GM12878 (cell line): ENCODE data around the gene SEL1L3. TPM values are rescaled to one million over a fixed set of nuclear protein-coding genes. Genes with fewer than 3 reads are reported as not detected.
A peak's percentile ranks its signal among the peaks of the same experiment; 100 is the strongest.

Experiments
- ATAC-seq: fragments of 200-7000 bp; cut with Tn5 transposase; 3 replicates; pipeline ENCODE4 v1.9.1; 2020; ENCODE audit warnings: mild to moderate bottlenecking, moderate library complexity
- BruUV-seq: library from RNA; stranded (reverse); fragments of 400-500 nt; replicated peaks from 2 replicates; lab custom pipeline; 2021; lab: Mats Ljungman, UMichigan
- CTCF ChIA-PET: fragments of 300-600 bp; sonication (Branson Sonifier 250); formaldehyde crosslinking; extraction: SDS; loops from one replicate; lab custom pipeline; 2021; ENCODE audit warnings: inconsistent platforms; lab: Yijun Ruan, JAX
- POLR2A ChIA-PET: fragments of 350-600 bp; formaldehyde crosslinking; extraction: SDS; loops from one replicate; lab custom pipeline; 2021; ENCODE audit warnings: inconsistent platforms; lab: Charles Lee
- RAD21 ChIA-PET: fragments of 300-600 bp; sonication (Branson Sonifier 250); formaldehyde crosslinking; loops from one replicate; lab custom pipeline; 2023; ENCODE audit warnings: antibody characterized with exemption; ENCODE audit not compliant: unreplicated experiment; lab: Charles Lee
- SMC1A ChIA-PET: fragments of 300-600 bp; sonication (Branson Sonifier 250); formaldehyde crosslinking; loops from one replicate; lab custom pipeline; 2023; ENCODE audit not compliant: unreplicated experiment, uncharacterized antibody; lab: Charles Lee
- DNase-seq: peaks from one replicate; pipeline ENCODE4 v3.0.0-alpha.2; 2011; ENCODE audit warnings: low read depth, low spot score
- FAIRE-seq: peaks from 3 replicates; lab custom pipeline; 2011; peaks lifted over from hg19 to GRCh38; lab: Jason Lieb, UNC
- H2AFZ ChIP-seq: 2 replicates; pipeline ENCODE4 v1.6.0; 2011; ENCODE audit warnings: low read depth, low read length, control low read depth; ENCODE audit not compliant: control insufficient read depth
- H3K27ac ChIP-seq: 2 replicates; pipeline ENCODE4 v1.5.1; 2011; ENCODE audit warnings: control low read depth; ENCODE audit not compliant: control insufficient read depth, insufficient read depth
- H3K27me3 ChIP-seq, 2 experiments: replicated peaks in 1 of 2; 2 replicates each; pipeline versions ENCODE4 v1.6.0 to v1.6.1; 2011; ENCODE audit warnings: low read length in 1 of 2; ENCODE audit not compliant: control insufficient read depth in 2 of 2, insufficient read depth in 2 of 2
- H3K36me3 ChIP-seq, 2 experiments: 2 replicates each; pipeline ENCODE4 v1.5.1; 2011; ENCODE audit warnings: low read length in 1 of 2; ENCODE audit not compliant: control insufficient read depth in 2 of 2, insufficient read depth in 2 of 2
- H3K4me1 ChIP-seq: 2 replicates; pipeline ENCODE4 v1.6.1; 2011; ENCODE audit warnings: mild to moderate bottlenecking, low read length, moderate library complexity, mixed read lengths; ENCODE audit not compliant: control insufficient read depth, insufficient read depth
- H3K4me2 ChIP-seq: 2 replicates; pipeline ENCODE4 v1.6.0; 2011; ENCODE audit warnings: control low read depth; ENCODE audit not compliant: control insufficient read depth, insufficient read depth
- H3K4me3 ChIP-seq: fragments of 200-600 bp; sonication (generic); 2 replicates; pipeline ENCODE4 v1.5.1; 2016
- H3K79me2 ChIP-seq: 2 replicates; pipeline ENCODE4 v1.6.0; 2011; ENCODE audit warnings: low read length; ENCODE audit not compliant: control insufficient read depth, insufficient read depth
- H3K9ac ChIP-seq: 2 replicates; pipeline ENCODE4 v1.8.0; 2011; ENCODE audit warnings: low read length, control low read depth, mixed read lengths; ENCODE audit not compliant: control insufficient read depth, insufficient read depth
- H3K9me3 ChIP-seq: replicated peaks from 3 replicates; pipeline ENCODE4 v1.5.1; 2011; ENCODE audit warnings: mild to moderate bottlenecking, low read length; ENCODE audit not compliant: control insufficient read depth, insufficient read depth
- H4K20me1 ChIP-seq: 2 replicates; pipeline ENCODE4 v1.6.0; 2011; ENCODE audit not compliant: control insufficient read depth, insufficient read depth
- ATF7 ChIP-seq: fragments of 450-650 bp; IDR thresholded peaks from 2 replicates; pipeline ENCODE4 v1.6.1; 2016; ENCODE audit warnings: low read depth, mild to moderate bottlenecking
- CBX5 ChIP-seq: sonication (generic); IDR thresholded peaks from 2 replicates; pipeline ENCODE4 v1.6.1; 2016; ENCODE audit warnings: low read depth, moderate library complexity, mild to moderate bottlenecking, inconsistent platforms
- CREM ChIP-seq: IDR thresholded peaks from 2 replicates; pipeline ENCODE4 v1.6.1; 2014; ENCODE audit warnings: antibody characterized with exemption, low read depth
- CUX1 ChIP-seq: IDR thresholded peaks from 2 replicates; pipeline ENCODE4 v1.6.1; 2012; ENCODE audit warnings: improper control_type of control experiment, low read depth, low read length; ENCODE audit not compliant: insufficient replicate concordance
- DPF2 ChIP-seq: fragments of 450-650 bp; IDR thresholded peaks from 2 replicates; pipeline ENCODE4 v1.6.1; 2017; ENCODE audit warnings: mild to moderate bottlenecking
- EED ChIP-seq: sonication (generic); IDR thresholded peaks from 2 replicates; pipeline ENCODE4 v1.6.1; 2016; ENCODE audit warnings: antibody characterized with exemption, low read depth
- HCFC1 ChIP-seq: fragments of 150-350 bp; IDR thresholded peaks from 2 replicates; pipeline ENCODE4 v1.6.1; 2014; ENCODE audit warnings: low read length
- IKZF2 ChIP-seq, 2 experiments: fragments of 450-650 bp; IDR thresholded peaks; 2 replicates each; pipeline ENCODE4 v1.6.1; 2017; ENCODE audit warnings: mild to moderate bottlenecking in 2 of 2, moderate library complexity in 2 of 2
- IRF3 ChIP-seq: fragments of 450-650 bp; IDR thresholded peaks from 2 replicates; pipeline ENCODE4 v1.6.1; 2014; ENCODE audit warnings: mild to moderate bottlenecking
- MEF2A ChIP-seq: IDR thresholded peaks from 2 replicates; pipeline ENCODE4 v1.6.1; 2011; ENCODE audit warnings: low read depth, mild to moderate bottlenecking, low read length, moderate library complexity; ENCODE audit not compliant: insufficient read depth
- NBN ChIP-seq: fragments of 450-650 bp; IDR thresholded peaks from 2 replicates; pipeline ENCODE4 v1.6.1; 2016
- NRF1 ChIP-seq: conservative IDR thresholded peaks from 2 replicates; pipeline ENCODE4 v1.6.1; 2011; ENCODE audit warnings: mild to moderate bottlenecking, low read depth, low read length, improper control_type of control experiment
- PML ChIP-seq: IDR thresholded peaks from 2 replicates; pipeline ENCODE4 v1.6.1; 2012; ENCODE audit warnings: low read length, inconsistent platforms
- POLR2AphosphoS5 ChIP-seq: IDR thresholded peaks from 2 replicates; pipeline ENCODE4 v1.6.1; 2011; ENCODE audit warnings: mild to moderate bottlenecking, low read length, inconsistent platforms
- SMAD1 ChIP-seq: fragments of 450-650 bp; IDR thresholded peaks from 2 replicates; pipeline ENCODE4 v1.6.1; 2018; ENCODE audit warnings: mild to moderate bottlenecking, low read depth; ENCODE audit not compliant: partially characterized antibody
- SMC3 ChIP-seq: IDR thresholded peaks from 2 replicates; pipeline ENCODE4 v1.6.1; 2011; ENCODE audit warnings: low read length, improper control_type of control experiment, borderline replicate concordance
- YBX1 ChIP-seq: fragments of 450-650 bp; IDR thresholded peaks from 2 replicates; pipeline ENCODE4 v1.6.1; 2016; ENCODE audit warnings: antibody characterized with exemption
- ZNF207 ChIP-seq: fragments of 450-650 bp; IDR thresholded peaks from 2 replicates; pipeline ENCODE4 v1.6.1; 2014; ENCODE audit warnings: antibody characterized with exemption, mild to moderate bottlenecking, borderline replicate concordance
- ZNF217 ChIP-seq: fragments of 450-650 bp; IDR thresholded peaks from 2 replicates; pipeline ENCODE4 v1.6.1; 2017; ENCODE audit warnings: antibody characterized with exemption, mild to moderate bottlenecking
- WGBS: methylation state at CpG from one replicate; pipeline ENCODE4 v1.1.6; 2016; ENCODE audit warnings: low lambda C conversion rate; ENCODE audit not compliant: insufficient replicate concordance, insufficient coverage; ENCODE audit errors: missing lambda C conversion rate; 5-methylcytosine and 5-hydroxymethylcytosine counted together
- in situ Hi-C: fragments of 300-500 bp; cut with MboI; formaldehyde crosslinking; loops from 9 replicates; pipeline ENCODE4 v1.14.3; 2018; ENCODE audit warnings: mixed read lengths
- intact Hi-C: fragments of 100-400 bp; cut with micrococcal nuclease; formaldehyde crosslinking; loops from one replicate; pipeline ENCODE4 v1.14.2; 2022; ENCODE audit not compliant: unreplicated experiment
- polyA plus RNA-seq, 11 experiments: library from polyadenylated mRNA; depleted of rRNA in 4 of 11; unstranded in 6 of 11; stranded (reverse) in 5 of 11; fragments of >200 nt; fragmentation: Nextera tagmentation in 4 of 11; fragmentation: Illumina TruSeq in 1 of 11; extraction: Ambion mirVana in 4 of 11; extraction: Trizol in 1 of 11; gene quantifications; 1 replicate in 1 of 11; 2 replicates in 10 of 11; pipeline versions ENCODE4 v1.2.1 to v1.2.3, GENCODE V29; 2011 to 2016; ENCODE audit warnings: inconsistent platforms in 2 of 11, missing spikeins in 2 of 11, low read depth in 1 of 11
- total RNA-seq, 4 experiments: library from RNA; depleted of rRNA in 3 of 4; stranded (reverse); fragments of >200 nt in 3 of 4; fragmentation: Illumina TruSeq in 1 of 4; extraction: Trizol in 1 of 4; gene quantifications; 2 replicates each; pipeline versions ENCODE4 v1.2.1 to v1.2.3, GENCODE V29; 2013 to 2021

The SEL1L3 gene
- total and polyA plus RNA-seq, 10 of the 15 experiments (the other 5 are each of a cell fraction or from before 2014, with no cell fraction given), result 20.4 to 82.2 (median 47.3) TPM

- intact Hi-C loops, result no loop called here
- 22% methylated on average over 6 of the region's 6 CpGs for WGBS
- RAD21 ChIA-PET, result interaction anchor here (0.6 to 2.4 kb wide), 17 partner anchors 8 to 1026 kb away, joined by 3 to 13 read pairs (median 4); partner anchors contain the start of gene SMIM20
- TF ChIP-seq YBX1 (no peak), POLR2AphosphoS5 (no peak), PML (peak; percentile 52; the same call in 1 of the 2 replicates), CREM (peak; percentile 55; the same call in 1 of the 2 replicates), NRF1 (no peak), EED (no peak), MEF2A (0 out of 2 replicates have a peak, but pooled peaks have one; percentile 38), SMAD1 (no peak), CBX5 (no peak), IRF3 (no peak), HCFC1 (no peak), DPF2 (no peak), NBN (0 out of 2 replicates have a peak, but pooled peaks have one; percentile 24), ATF7 (peak; percentile 83), IKZF2 (IDR thresholded peaks at IDR 0.05) (peak; percentile 48 to 55; a peak in 2 of 4 replicates), ZNF217 (no peak), ZNF207 (no peak), SMC3 (no peak), CUX1 (no peak)
Observed at GRCh38 chr4:25859429-25860148, 3.2 kb downstream of the SEL1L3 start.

More at GRCh38 chr4:25859429-25860148, 3.2 kb downstream of the SEL1L3 start:
- Histone ChIP-seq H3K4me3 (no peak overlapping the region; the same call in 1 of the 2 replicates), H3K9ac (no peak overlapping the region), H4K20me1 (no peaks in the 10 kb centered on the region), H3K9me3 (no peaks in the 10 kb centered on the region; the same call in 2 of the 3 replicates), H3K4me1 (peaks cover 22% of the 10 kb centered on the region), H3K36me3 (no peaks in the 10 kb centered on the region), H3K27ac (peak overlapping the region; percentile 20; the same call in 1 of the 2 replicates), H3K4me2 (peak overlapping the region; percentile 75), H2AFZ (peak overlapping the region; percentile 46; the same call in 1 of the 2 replicates), H3K79me2 (peaks cover 6% of the 10 kb centered on the region), H3K27me3 (peaks cover 0 to 6% of the 10 kb centered on the region in 2 experiments; a peak in 2 of 4 replicates)
- ATAC-seq, result peak; percentile 52
- FAIRE-seq, result peak; percentile 23
- BruUV-seq, result no TSS peak
- CTCF ChIA-PET, result interaction anchor here (0.5 to 4.2 kb wide), 14 partner anchors 8 to 420 kb away, joined by 3 to 21 read pairs (median 3); no protein-coding TSS in a partner anchor
- POLR2A ChIA-PET, result interaction anchor here (0.5 to 2.0 kb wide), 10 partner anchors 9 to 93 kb away, joined by 3 to 8 read pairs (median 4); partner anchors contain the start of gene SMIM20
- in situ Hi-C loops, result no loop called here
- DNase-seq, result no peak
- SMC1A ChIA-PET, result interaction anchor here (0.7 to 4.2 kb wide), 14 partner anchors 10 to 463 kb away, joined by 3 to 35 read pairs (median 6); partner anchors contain the start of gene SMIM20
